Astrocyte (in vitro differentiated cells and primary cell): Measurements from ENCODE around the gene PLA2R1.

Experiments
- CTCF ChIP-seq: IDR thresholded peaks from 2 replicates; pipeline ENCODE4 v1.5.1; 2011; ENCODE audit warnings: low read depth, mild to moderate bottlenecking, inconsistent platforms, low read length, moderate library complexity; ENCODE audit not compliant: insufficient read depth
- EZH2 ChIP-seq: IDR thresholded peaks from 2 replicates; pipeline ENCODE4 v1.6.1; 2012; ENCODE audit warnings: mild to moderate bottlenecking, low read length, inconsistent platforms; ENCODE audit not compliant: insufficient read depth

- TF ChIP-seq CTCF (no peak), EZH2 (no peak)
Observed at GRCh38 chr2:159984034-159984433, 78.4 kb downstream of the PLA2R1 start.
